ENCODE data around the gene INHBC. TPM values are rescaled to one million over a fixed set of nuclear protein-coding genes. Genes with fewer than 3 reads are reported as not detected.

INHBC gene, protein sequence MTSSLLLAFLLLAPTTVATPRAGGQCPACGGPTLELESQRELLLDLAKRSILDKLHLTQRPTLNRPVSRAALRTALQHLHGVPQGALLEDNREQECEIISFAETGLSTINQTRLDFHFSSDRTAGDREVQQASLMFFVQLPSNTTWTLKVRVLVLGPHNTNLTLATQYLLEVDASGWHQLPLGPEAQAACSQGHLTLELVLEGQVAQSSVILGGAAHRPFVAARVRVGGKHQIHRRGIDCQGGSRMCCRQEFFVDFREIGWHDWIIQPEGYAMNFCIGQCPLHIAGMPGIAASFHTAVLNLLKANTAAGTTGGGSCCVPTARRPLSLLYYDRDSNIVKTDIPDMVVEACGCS
- total RNA-seq, result not detected

DNA sequence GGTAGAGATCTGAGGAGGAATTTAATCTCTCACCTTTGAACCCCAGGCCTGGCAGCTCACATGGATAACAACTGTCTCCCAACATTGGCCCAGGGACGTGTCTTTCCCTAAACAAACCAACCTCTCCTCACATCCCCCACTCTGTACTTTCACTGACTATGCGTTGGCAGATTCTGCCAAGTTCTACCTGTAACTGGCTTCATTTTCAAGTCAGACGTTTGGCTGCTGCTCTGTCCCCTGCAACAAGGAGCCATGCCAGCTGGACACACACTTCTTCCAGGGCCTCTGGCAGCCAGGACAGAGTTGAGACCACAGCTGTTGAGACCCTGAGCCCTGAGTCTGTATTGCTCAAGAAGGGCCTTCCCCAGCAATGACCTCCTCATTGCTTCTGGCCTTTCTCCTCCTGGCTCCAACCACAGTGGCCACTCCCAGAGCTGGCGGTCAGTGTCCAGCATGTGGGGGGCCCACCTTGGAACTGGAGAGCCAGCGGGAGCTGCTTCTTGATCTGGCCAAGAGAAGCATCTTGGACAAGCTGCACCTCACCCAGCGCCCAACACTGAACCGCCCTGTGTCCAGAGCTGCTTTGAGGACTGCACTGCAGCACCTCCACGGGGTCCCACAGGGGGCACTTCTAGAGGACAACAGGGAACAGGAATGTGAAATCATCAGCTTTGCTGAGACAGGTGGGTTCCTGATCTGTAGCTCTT lies at the start of gene INHBC:
Gene INHBC (plus strand): TSS at position 268 of the 707 bp plus-strand sequence. CDS start 103 bp downstream, at position 371.
- DNase-seq, result peak in 1 of 3 donors; percentile 42

DNA sequence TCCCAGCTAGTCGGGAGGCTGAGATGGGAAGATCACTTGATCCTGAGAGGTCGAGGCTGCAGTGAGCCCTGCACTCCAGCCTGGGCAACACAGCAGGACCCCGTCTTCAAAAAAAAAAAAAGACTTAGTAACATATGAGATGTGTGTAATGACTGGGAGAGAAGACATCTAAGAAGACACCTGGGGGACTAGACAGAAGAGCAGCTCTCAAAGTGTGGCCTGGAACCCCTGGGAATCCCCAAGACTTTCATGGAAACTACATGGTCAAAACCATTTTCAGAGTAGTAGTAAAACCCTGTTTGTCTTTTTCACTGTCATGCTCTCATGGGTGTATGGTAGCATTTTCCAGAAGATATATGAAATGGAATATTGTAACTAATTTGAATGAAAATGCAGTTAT lies 49.0 kb upstream of the INHBC start:
- Histone ChIP-seq H3K27ac (no peak overlapping the region), H3K27me3 (no peaks in the 10 kb centered on the region), H3K4me3 (no peak overlapping the region), H3K4me1 (no peaks in the 10 kb centered on the region), H3K9me3 (no peaks in the 10 kb centered on the region), H3K36me3 (peaks cover 0 to 20% (median 0%) of the 10 kb centered on the region in 3 donors)
- TF ChIP-seq CTCF (IDR thresholded peaks at IDR 0.05) (no peak), POLR2A (IDR thresholded peaks at IDR 0.05) (no peak)
- DNase-seq, result no peak

More for the DNA sequence above, at the start of gene INHBC:
- TF ChIP-seq POLR2A (IDR thresholded peaks at IDR 0.05), result no peak
- TF ChIP-seq CTCF (IDR thresholded peaks at IDR 0.05), result no peak
- Histone ChIP-seq H3K4me3 (peak within 1 kb of the TSS in 1 of 4 donors; percentile 29), H3K36me3 (no peaks in the 10 kb centered on the region), H3K9me3 (no peaks in the 10 kb centered on the region), H3K4me1 (peaks cover 0 to 1% (median 0%) of the 10 kb centered on the region in 4 donors), H3K27me3 (no peaks in the 10 kb centered on the region), H3K27ac (no peak within 1 kb of the TSS)

- H3K27me3 ChIP-seq, result no peaks in the 10 kb centered on the region
- H3K4me3 ChIP-seq, result no peak overlapping the region
- no peak for DNase-seq
- no peak for TF ChIP-seq POLR2A (IDR thresholded peaks at IDR 0.05)
- TF ChIP-seq CTCF (IDR thresholded peaks at IDR 0.05), result no peak
- H3K4me1 ChIP-seq, result no peaks in the 10 kb centered on the region
- peaks cover 0 to 22% (median 0%) of the 10 kb centered on the region in 3 donors for H3K36me3 ChIP-seq
- H3K27ac ChIP-seq, result no peak overlapping the region
- no peaks in the 10 kb centered on the region for H3K9me3 ChIP-seq
These were observed 48.3 kb upstream of the INHBC start for GRCh38 chr12:57386187-57386720.

- no peak overlapping the region for H3K4me3 ChIP-seq
- no peak for DNase-seq
- H3K36me3 ChIP-seq, result peaks cover 0 to 30% (median 0%) of the 10 kb centered on the region in 3 donors
- no peaks in the 10 kb centered on the region for H3K9me3 ChIP-seq
- no peaks in the 10 kb centered on the region for H3K4me1 ChIP-seq
- no peak for TF ChIP-seq POLR2A (IDR thresholded peaks at IDR 0.05)
- no peak for TF ChIP-seq CTCF (IDR thresholded peaks at IDR 0.05)
- H3K27ac ChIP-seq, result no peak overlapping the region
- no peaks in the 10 kb centered on the region for H3K27me3 ChIP-seq
These were observed 46.2 kb upstream of the INHBC start for GRCh38 chr12:57388425-57388824.

DNA sequence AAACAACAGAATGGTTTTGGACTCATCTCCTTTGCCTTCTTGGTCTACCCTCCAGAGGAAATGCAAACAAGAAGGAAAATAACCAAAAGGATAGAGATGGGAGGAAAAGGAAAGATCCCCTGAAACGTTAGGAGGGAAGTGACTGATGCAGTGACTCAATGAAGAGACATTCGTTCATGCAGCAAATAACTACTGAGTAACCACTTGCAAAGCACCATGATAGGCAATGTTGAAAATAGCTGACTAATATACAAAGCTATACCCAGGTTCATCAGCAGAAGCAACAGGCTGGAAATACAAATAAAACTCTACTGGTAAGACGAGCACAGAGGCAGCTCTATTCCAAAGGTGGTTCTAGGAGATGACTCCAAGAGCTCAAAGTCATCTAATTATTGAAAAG lies 45.6 kb upstream of the INHBC start:
- Histone ChIP-seq H3K27ac (no peak overlapping the region), H3K36me3 (peaks cover 0 to 31% (median 0%) of the 10 kb centered on the region in 3 donors)

More for the DNA sequence above, 45.6 kb upstream of the INHBC start:
- Histone ChIP-seq H3K9me3 (no peaks in the 10 kb centered on the region), H3K27me3 (no peaks in the 10 kb centered on the region), H3K4me1 (no peaks in the 10 kb centered on the region), H3K4me3 (no peak overlapping the region)
- DNase-seq, result no peak
- TF ChIP-seq CTCF (IDR thresholded peaks at IDR 0.05) (no peak), POLR2A (IDR thresholded peaks at IDR 0.05) (no peak)
